H1 (cell line): ENCODE data around the gene ATP13A2. TPM values are rescaled to one million over a fixed set of nuclear protein-coding genes. Genes with fewer than 3 reads are reported as not detected.

ENCODE experiments used
- CTCF ChIA-PET: fragments of 300-600 bp; sonication (Branson Sonifier 250); formaldehyde crosslinking; loops from one replicate; lab custom pipeline; 2021; ENCODE audit not compliant: partially characterized antibody; lab: Charles Lee
- POLR2A ChIA-PET: fragments of 300-600 bp; sonication (Branson Sonifier 250); formaldehyde crosslinking; loops from one replicate; lab custom pipeline; 2021; ENCODE audit warnings: inconsistent platforms; ENCODE audit not compliant: partially characterized antibody; lab: Charles Lee
- DNase-seq, 2 experiments: peaks; one replicate each; pipeline versions ENCODE4 v3.0.0 to v3.0.0-alpha.2; 2010 to 2022; ENCODE audit warnings: low spot score in 2 of 2, low read depth in 1 of 2, mixed read lengths in 1 of 2
- FAIRE-seq: peaks from 2 replicates; lab custom pipeline; 2011; peaks lifted over from hg19 to GRCh38; lab: Jason Lieb, UNC
- H2AFZ ChIP-seq: 2 replicates; pipeline ENCODE4 v1.8.1; 2012; ENCODE audit warnings: low read length, inconsistent platforms
- H2AK5ac ChIP-seq: 2 replicates; pipeline ENCODE4 v1.6.1; 2013; ENCODE audit warnings: low read depth, low read length
- H2BK120ac ChIP-seq: replicated peaks from 2 replicates; pipeline ENCODE3; 2013; ENCODE audit warnings: low read depth, low read length, inconsistent platforms
- H2BK12ac ChIP-seq: 2 replicates; pipeline ENCODE4 v1.6.1; 2013; ENCODE audit warnings: low read depth, low read length
- H2BK15ac ChIP-seq: 2 replicates; pipeline ENCODE4 v1.6.1; 2013; ENCODE audit warnings: low read length
- H2BK20ac ChIP-seq: 2 replicates; pipeline ENCODE4 v1.6.1; 2013; ENCODE audit warnings: low read length
- H2BK5ac ChIP-seq: 2 replicates; pipeline ENCODE4 v1.6.1; 2013; ENCODE audit warnings: low read depth, low read length
- H3K14ac ChIP-seq: 2 replicates; pipeline ENCODE4 v1.6.1; 2013; ENCODE audit warnings: inconsistent platforms; ENCODE audit not compliant: insufficient read length
- H3K18ac ChIP-seq: 2 replicates; pipeline ENCODE4 v1.6.1; 2013; ENCODE audit warnings: low read length; ENCODE audit errors: extremely low read depth
- H3K23ac ChIP-seq: 2 replicates; pipeline ENCODE4 v1.6.1; 2013; ENCODE audit warnings: inconsistent platforms; ENCODE audit not compliant: insufficient read length
- H3K23me2 ChIP-seq: 2 replicates; pipeline ENCODE4 v1.6.1; 2013; ENCODE audit warnings: low read depth, low read length
- H3K27ac ChIP-seq: 2 replicates; pipeline ENCODE4 v1.6.1; 2011; ENCODE audit warnings: low read depth, low read length, inconsistent platforms
- H3K27me3 ChIP-seq, 4 experiments: replicated peaks in 1 of 4; 1 replicate in 1 of 4; 2 replicates in 3 of 4; pipeline versions ENCODE4 v1.6.1 to v1.8.1; 2011 to 2013; ENCODE audit warnings: low read length in 3 of 4, mild to moderate bottlenecking in 3 of 4, inconsistent platforms in 2 of 4, mixed read lengths in 2 of 4, moderate library complexity in 1 of 4; ENCODE audit not compliant: control insufficient read depth in 3 of 4, insufficient read depth in 3 of 4; ENCODE audit errors: extremely low read depth in 1 of 4
- H3K36me3 ChIP-seq, 4 experiments: 2 replicates each; pipeline versions ENCODE4 v1.6.1 to v1.8.1; 2011 to 2013; ENCODE audit warnings: mild to moderate bottlenecking in 4 of 4, low read length in 3 of 4, moderate library complexity in 2 of 4, control low read depth in 1 of 4, inconsistent platforms in 1 of 4; ENCODE audit not compliant: insufficient read depth in 4 of 4, control insufficient read depth in 2 of 4
- H3K4ac ChIP-seq: replicated peaks from 2 replicates; pipeline ENCODE3; 2013; ENCODE audit warnings: low read length, low read depth, mixed read lengths, inconsistent platforms; ENCODE audit not compliant: insufficient read length
- H3K4me1 ChIP-seq, 4 experiments: replicated peaks in 1 of 4; 1 replicate in 1 of 4; 2 replicates in 3 of 4; pipeline versions ENCODE4 v1.6.1 to v1.8.1; 2011 to 2013; ENCODE audit warnings: low read length in 3 of 4, inconsistent platforms in 2 of 4, mixed read lengths in 1 of 4; ENCODE audit not compliant: insufficient read depth in 4 of 4, control insufficient read depth in 3 of 4
- H3K4me2 ChIP-seq, 2 experiments: 2 replicates each; pipeline versions ENCODE4 v1.6.1 to v1.8.1; 2011 to 2013; ENCODE audit warnings: low read depth in 2 of 2, low read length in 2 of 2, control low read depth in 1 of 2, inconsistent platforms in 1 of 2, mild to moderate bottlenecking in 1 of 2; ENCODE audit not compliant: insufficient read depth in 1 of 2
- H3K4me3 ChIP-seq, 4 experiments: fragments of 200-600, 300-600 bp in 1 of 4; sonication (generic), shearing (Covaris generic), sonication (Bioruptor Twin) in 1 of 4; 2 replicates each; pipeline versions ENCODE4 v1.5.1 to v1.8.1; 2011 to 2016; ENCODE audit warnings: low read length in 4 of 4, low read depth in 3 of 4, control low read depth in 2 of 4, inconsistent platforms in 2 of 4, mild to moderate bottlenecking in 2 of 4, mixed read lengths in 1 of 4, moderate library complexity in 1 of 4; ENCODE audit not compliant: insufficient read depth in 2 of 4; ENCODE audit errors: extremely low read depth in 1 of 4
- H3K56ac ChIP-seq: replicated peaks from 2 replicates; pipeline ENCODE3; 2013; ENCODE audit warnings: low read depth, mild to moderate bottlenecking, mixed read lengths, low read length, inconsistent platforms; ENCODE audit not compliant: insufficient read length
- H3K79me1 ChIP-seq: 2 replicates; pipeline ENCODE4 v1.6.1; 2013; ENCODE audit warnings: low read depth, low read length, control low read depth
- H3K79me2 ChIP-seq, 2 experiments: 2 replicates each; pipeline versions ENCODE4 v1.6.1 to v1.8.1; 2012 to 2013; ENCODE audit warnings: low read length in 2 of 2, mild to moderate bottlenecking in 2 of 2, inconsistent platforms in 1 of 2; ENCODE audit not compliant: insufficient read depth in 2 of 2, control insufficient read depth in 1 of 2
- H3K9ac ChIP-seq, 4 experiments: replicated peaks in 1 of 4; 1 replicate in 1 of 4; 2 replicates in 3 of 4; pipeline versions ENCODE4 v1.6.1 to v1.8.1; 2011 to 2013; ENCODE audit warnings: low read depth in 3 of 4, low read length in 3 of 4, control low read depth in 2 of 4, mild to moderate bottlenecking in 2 of 4, moderate library complexity in 2 of 4, inconsistent platforms in 1 of 4; ENCODE audit errors: extremely low read depth in 1 of 4
- H3K9me3 ChIP-seq, 2 experiments: 2 replicates each; pipeline versions ENCODE4 v1.6.1 to v1.8.1; 2012 to 2013; ENCODE audit warnings: mild to moderate bottlenecking in 2 of 2, moderate library complexity in 2 of 2, control low read depth in 1 of 2, inconsistent platforms in 1 of 2, low read depth in 1 of 2, low read length in 1 of 2, mixed read lengths in 1 of 2; ENCODE audit not compliant: insufficient read depth in 2 of 2
- H4K20me1 ChIP-seq, 2 experiments: replicated peaks in 1 of 2; 2 replicates each; pipeline versions ENCODE3 to v1.8.1; 2011 to 2013; ENCODE audit warnings: inconsistent platforms in 2 of 2, low read length in 2 of 2, mild to moderate bottlenecking in 1 of 2; ENCODE audit not compliant: insufficient read depth in 2 of 2, control insufficient read depth in 1 of 2
- H4K5ac ChIP-seq: 2 replicates; pipeline ENCODE4 v1.6.1; 2013; ENCODE audit warnings: low read length, low read depth, mixed read lengths, inconsistent platforms; ENCODE audit not compliant: insufficient read length
- H4K8ac ChIP-seq: 2 replicates; pipeline ENCODE4 v1.8.0; 2013; ENCODE audit warnings: mild to moderate bottlenecking, moderate library complexity, low read length, inconsistent platforms; ENCODE audit not compliant: insufficient read depth; ENCODE audit errors: extremely low read depth
- H4K91ac ChIP-seq: replicated peaks from 2 replicates; pipeline ENCODE3; 2013; ENCODE audit warnings: low read length, mixed read lengths, inconsistent platforms; ENCODE audit not compliant: insufficient read length
- CBX8 ChIP-seq: fragments of 300-800, 300-1000 bp; sonication (generic); IDR thresholded peaks from 2 replicates; pipeline ENCODE4 v1.7.1; 2016; ENCODE audit warnings: low read depth, low read length, borderline replicate concordance
- CTCF ChIP-seq, 3 experiments: IDR thresholded peaks; 1 replicate in 2 of 3; 2 replicates in 1 of 3; pipeline versions ENCODE4 v1.5.1 to v1.6.1; 2011; ENCODE audit warnings: low read length in 3 of 3, mild to moderate bottlenecking in 3 of 3, inconsistent platforms in 2 of 3, low read depth in 1 of 3, moderate library complexity in 1 of 3; ENCODE audit not compliant: insufficient read depth in 1 of 3; ENCODE audit errors: control extremely low read depth in 1 of 3
- JUND ChIP-seq: IDR thresholded peaks from 2 replicates; pipeline ENCODE4 v1.6.1; 2011; ENCODE audit warnings: mild to moderate bottlenecking, improper control_type of control experiment, low read length
- KDM4A ChIP-seq: IDR thresholded peaks from one replicate; pipeline ENCODE4 v1.7.1; 2012; ENCODE audit warnings: low read depth, mild to moderate bottlenecking, moderate library complexity, low read length, inconsistent platforms; ENCODE audit not compliant: severe bottlenecking
- RFX5 ChIP-seq: IDR thresholded peaks from 2 replicates; pipeline ENCODE4 v1.6.1; 2011; ENCODE audit warnings: low read depth, low read length, improper control_type of control experiment, borderline replicate concordance
- SIN3A ChIP-seq, 2 experiments: IDR thresholded peaks in 1 of 2; conservative IDR thresholded peaks in 1 of 2; 2 replicates each; pipeline ENCODE4 v1.6.1; 2011 to 2012; ENCODE audit warnings: low read length in 2 of 2, improper control_type of control experiment in 1 of 2, low read depth in 1 of 2, mild to moderate bottlenecking in 1 of 2
- SUZ12 ChIP-seq: fragments of 200-600 bp; sonication (generic); IDR thresholded peaks from 2 replicates; pipeline ENCODE4 v1.6.1; 2012; ENCODE audit warnings: mild to moderate bottlenecking, inconsistent platforms, low read length, moderate library complexity, mixed read lengths
- TAF1 ChIP-seq: IDR thresholded peaks from 2 replicates; pipeline ENCODE4 v1.6.1; 2011; ENCODE audit warnings: mild to moderate bottlenecking, low read depth, low read length
- TBP ChIP-seq: IDR thresholded peaks from 2 replicates; pipeline ENCODE4 v1.6.1; 2011; ENCODE audit warnings: low read depth, low read length, improper control_type of control experiment
- USF2 ChIP-seq: IDR thresholded peaks from 2 replicates; pipeline ENCODE4 v1.6.1; 2011; ENCODE audit warnings: low read length, improper control_type of control experiment
- YY1 ChIP-seq: IDR thresholded peaks from 2 replicates; pipeline ENCODE4 v1.6.1; 2011; ENCODE audit warnings: low read depth, mild to moderate bottlenecking, low read length
- polyA plus RNA-seq, 7 experiments: library from polyadenylated mRNA; depleted of rRNA in 3 of 7; stranded (reverse) in 5 of 7; unstranded in 2 of 7; fragments of >200 nt in 5 of 7; fragments of 200-250 nt in 2 of 7; gene quantifications; 1 replicate in 5 of 7; 2 replicates in 1 of 7; 4 replicates in 1 of 7; pipeline versions ENCODE4 v1.2.1 to v1.2.3, GENCODE V29; 2011 to 2013; ENCODE audit warnings: missing spikeins in 2 of 7, mixed read lengths in 2 of 7
- total RNA-seq: library from RNA; stranded (reverse); fragmentation: NEBNext Ultra II Directional; extraction: Animal tissue kit (Norgen Biotek cat#: 25700); gene quantifications from 2 replicates; pipeline ENCODE4 v1.2.1, GENCODE V29; 2021

The ATP13A2 gene
- total and polyA plus RNA-seq, 2 of the 8 experiments (the other 6 are each of a cell fraction or from before 2014, with no cell fraction given): 82.1 to 83.6 TPM

- Histone ChIP-seq H3K23ac (no peak overlapping the region), H4K8ac (no peak overlapping the region), H3K9ac (no peak overlapping the region; a peak in 1 of 7 replicates), H4K5ac (no peak overlapping the region), H2BK20ac (no peak overlapping the region), H4K20me1 (no peaks in the 10 kb centered on the region), H2AFZ (no peak overlapping the region), H2AK5ac (no peak overlapping the region), H3K4me2 (peak overlapping the region; percentile 90 to 91; a peak in 2 of 4 replicates), H3K14ac (no peak overlapping the region), H2BK120ac (no peak overlapping the region), H3K27ac (no peak overlapping the region), H2BK15ac (no peak overlapping the region), H3K79me2 (peaks cover 10 to 42% of the 10 kb centered on the region in 2 experiments), H3K4ac (no peak overlapping the region), H2BK12ac (no peak overlapping the region), H3K4me1 (peaks cover 0 to 7% (median 0%) of the 10 kb centered on the region in 4 experiments; a peak in 1 of 7 replicates), H3K56ac (no peak overlapping the region), H2BK5ac (no peak overlapping the region), H3K9me3 (no peaks in the 10 kb centered on the region), H3K23me2 (peaks cover 5% of the 10 kb centered on the region), H3K36me3 (peaks cover 0 to 10% (median 6%) of the 10 kb centered on the region in 4 experiments; a peak in 6 of 8 replicates), H4K91ac (no peak overlapping the region), H3K18ac (no peak overlapping the region), H3K79me1 (peaks cover 5% of the 10 kb centered on the region; the same call in 1 of the 2 replicates), H3K4me3 (peak overlapping the region in 3 of 4 experiments; percentile 83 to 92 (median 87); a peak in 4 of 8 replicates), H3K27me3 (no peaks in the 10 kb centered on the region)
- ChIA-PET CTCF (interaction anchor here (1.2 kb wide), 2 partner anchors 101 to 319 kb away, joined by 3 to 7 read pairs; no protein-coding TSS in a partner anchor), POLR2A (interaction anchor here (0.6 kb wide), 1 partner anchor 53 kb away, joined by 3 read pairs; no protein-coding TSS in a partner anchor)
- DNase-seq (no peak), FAIRE-seq (no peak)
- no peak for TF ChIP-seq TAF1
- no peak for TF ChIP-seq YY1
- TF ChIP-seq JUND: no peak
- TF ChIP-seq CTCF (IDR thresholded peaks at IDR 0.05; ENCODE audit: control extremely low read depth in 1 of 3, insufficient read depth in 1 of 3, low read depth in 1 of 3, low read length in 3 of 3): no peak
- no peak for TF ChIP-seq RFX5
- TF ChIP-seq TBP: no peak
- TF ChIP-seq SUZ12: no peak
- TF ChIP-seq CBX8: no peak
- TF ChIP-seq KDM4A: no peak
- TF ChIP-seq SIN3A (conservative IDR thresholded peaks at IDR 0.05 in 1 of 2, IDR thresholded peaks at IDR 0.05 in 1 of 2; ENCODE audit: low read depth in 1 of 2, low read length in 2 of 2): no peak
- no peak for TF ChIP-seq USF2
Observed at GRCh38 chr1:17052641-17053040, 40.9 kb upstream of the ATP13A2 start.
